Urothelium cell line (cell line): ENCODE results near the gene KATNAL2.
"Not testable (repeated sequence)": the region's sequence is repeated elsewhere in the genome, so short reads cannot be mapped to it uniquely, and the experiment has no call there.

Experiments used
- DNase-seq: peaks from one replicate; pipeline ENCODE4 v3.0.0; 2011; ENCODE audit warnings: low spot score, mixed read lengths
- FAIRE-seq: peaks from 2 replicates; lab custom pipeline; 2011; peaks lifted over from hg19 to GRCh38; lab: Jason Lieb, UNC

The KATNAL2 gene

DNA sequence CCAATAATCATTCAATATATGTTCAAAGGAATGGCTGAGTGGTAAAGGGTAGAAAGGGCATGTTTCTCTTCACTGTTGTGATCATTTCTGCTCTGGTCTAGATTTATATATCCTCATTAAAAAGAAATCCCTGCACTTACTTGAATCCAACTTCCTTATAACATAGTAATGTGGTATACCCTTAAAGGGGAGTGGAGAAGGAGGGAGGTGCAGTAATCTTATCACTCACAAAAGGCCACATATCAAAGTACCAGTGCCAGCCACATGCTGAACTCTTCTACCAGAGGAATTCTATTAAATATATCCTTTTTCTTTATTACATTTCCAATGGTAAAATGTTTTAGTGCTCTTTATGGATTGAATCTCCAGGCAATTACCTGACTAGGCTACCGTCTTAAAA is 3.3 kb downstream of the KATNAL2 start:
- FAIRE-seq (no peak), DNase-seq (no peak)

- DNase-seq (peak; percentile 39), FAIRE-seq (no peak)
Measured at GRCh38 chr18:46939337-46939963, 22.0 kb downstream of the KATNAL2 start.

- FAIRE-seq (no peak), DNase-seq (no peak)
Measured at GRCh38 chr18:46939998-46940571, 22.7 kb downstream of the KATNAL2 start.

GRCh38 chr18:46942646-46943045 is 25.2 kb downstream of the KATNAL2 start:
- FAIRE-seq (no peak), DNase-seq (no peak)

DNA sequence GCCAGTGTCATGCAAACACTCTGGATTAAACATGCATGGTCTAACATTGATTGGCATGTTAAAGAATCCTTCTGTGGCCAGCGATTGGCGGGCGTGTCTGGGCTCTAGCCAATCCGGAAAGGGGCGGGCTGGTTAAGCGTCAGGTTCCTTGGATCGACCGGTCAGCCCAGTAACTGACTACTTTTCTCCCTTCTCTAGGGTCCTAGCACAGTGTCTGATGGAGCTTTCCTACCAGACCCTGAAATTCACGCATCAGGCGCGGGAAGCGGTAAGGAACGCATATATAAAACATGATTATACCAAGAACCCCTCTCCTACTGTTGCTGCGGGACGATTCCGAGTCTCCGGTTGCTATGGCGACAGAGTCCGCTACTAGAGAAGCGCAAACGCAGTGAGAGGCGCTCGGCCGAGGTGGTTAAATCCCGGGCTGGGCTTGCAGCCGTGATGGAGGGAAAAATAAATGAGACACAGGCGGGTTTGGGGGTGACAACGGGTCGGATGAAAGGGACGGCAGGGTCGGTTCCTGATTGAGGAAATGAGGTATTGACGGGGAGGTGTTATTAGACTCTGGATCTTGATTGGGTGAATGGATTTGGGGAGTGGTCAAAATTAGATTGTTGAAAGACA is 29.4 kb downstream of the KATNAL2 start:
- FAIRE-seq = no peak
- peak; percentile 86 for DNase-seq

DNA sequence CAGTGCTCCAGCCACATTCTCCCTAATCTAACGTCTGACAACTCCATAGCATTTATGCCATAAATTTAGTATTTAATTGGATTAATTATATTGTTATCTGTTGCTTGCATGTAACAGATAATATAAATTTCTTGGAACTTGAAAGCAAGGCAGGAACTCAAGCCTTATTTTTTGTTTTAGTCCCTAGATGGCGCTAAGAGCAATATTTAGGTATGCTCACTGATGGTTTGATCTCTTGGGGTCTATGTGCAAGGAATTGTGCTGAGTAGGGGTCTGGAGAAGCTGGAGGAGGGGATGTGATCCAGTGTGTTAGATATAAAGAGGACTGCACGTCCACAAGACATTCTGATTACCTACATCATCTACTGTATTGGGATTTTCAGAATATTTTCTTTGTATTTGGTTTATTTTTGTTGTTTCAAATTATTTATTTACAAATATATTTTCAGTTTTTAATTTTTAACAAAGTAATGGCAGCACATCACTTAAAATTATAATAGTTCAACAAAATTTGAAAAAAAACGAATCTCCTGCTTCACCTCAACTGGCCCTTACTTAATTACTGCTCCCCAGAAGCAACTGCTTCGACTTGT is 32.8 kb downstream of the KATNAL2 start:
- FAIRE-seq (no peak), DNase-seq (peak; percentile 12)

DNA sequence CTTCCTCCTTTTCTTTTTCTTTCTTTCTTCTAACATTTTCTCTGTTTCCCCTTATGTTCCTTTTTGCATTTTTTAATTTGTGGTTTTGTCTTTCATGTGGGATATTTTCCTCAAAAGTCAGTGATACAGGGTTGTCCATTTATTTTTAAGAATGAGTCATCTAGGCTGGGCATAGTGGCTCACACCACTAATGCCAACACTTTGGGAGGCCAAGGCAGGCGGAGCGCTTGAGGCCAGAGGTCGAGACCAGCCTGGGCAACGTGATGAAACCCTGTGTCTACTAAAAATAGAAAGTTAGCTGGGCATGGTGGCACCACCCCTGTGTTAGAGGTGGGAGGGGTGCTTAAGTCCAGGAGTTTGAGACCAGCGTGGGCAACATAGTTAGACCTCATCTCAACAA is 35.8 kb downstream of the KATNAL2 start:
- FAIRE-seq (no peak), DNase-seq (no peak)

DNA sequence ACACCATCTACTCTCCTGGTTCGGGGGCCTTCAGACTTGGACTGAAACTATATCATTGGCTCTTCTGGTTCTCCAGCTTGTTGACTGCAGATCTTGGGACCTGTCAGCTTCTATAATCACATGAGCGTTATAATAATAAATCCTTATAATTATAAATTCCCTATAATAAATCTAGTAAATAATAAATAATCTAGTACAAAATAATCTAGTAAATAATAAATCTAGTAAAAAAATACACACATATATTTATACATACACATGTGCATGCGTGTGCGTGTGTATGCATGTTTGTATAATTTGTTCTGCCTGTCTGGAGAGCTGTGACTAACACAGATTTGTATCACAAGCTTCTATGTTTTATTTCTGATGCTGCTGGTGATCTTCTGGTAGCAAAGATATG is 40.8 kb downstream of the KATNAL2 start:
- FAIRE-seq (no peak), DNase-seq (no peak)

DNA sequence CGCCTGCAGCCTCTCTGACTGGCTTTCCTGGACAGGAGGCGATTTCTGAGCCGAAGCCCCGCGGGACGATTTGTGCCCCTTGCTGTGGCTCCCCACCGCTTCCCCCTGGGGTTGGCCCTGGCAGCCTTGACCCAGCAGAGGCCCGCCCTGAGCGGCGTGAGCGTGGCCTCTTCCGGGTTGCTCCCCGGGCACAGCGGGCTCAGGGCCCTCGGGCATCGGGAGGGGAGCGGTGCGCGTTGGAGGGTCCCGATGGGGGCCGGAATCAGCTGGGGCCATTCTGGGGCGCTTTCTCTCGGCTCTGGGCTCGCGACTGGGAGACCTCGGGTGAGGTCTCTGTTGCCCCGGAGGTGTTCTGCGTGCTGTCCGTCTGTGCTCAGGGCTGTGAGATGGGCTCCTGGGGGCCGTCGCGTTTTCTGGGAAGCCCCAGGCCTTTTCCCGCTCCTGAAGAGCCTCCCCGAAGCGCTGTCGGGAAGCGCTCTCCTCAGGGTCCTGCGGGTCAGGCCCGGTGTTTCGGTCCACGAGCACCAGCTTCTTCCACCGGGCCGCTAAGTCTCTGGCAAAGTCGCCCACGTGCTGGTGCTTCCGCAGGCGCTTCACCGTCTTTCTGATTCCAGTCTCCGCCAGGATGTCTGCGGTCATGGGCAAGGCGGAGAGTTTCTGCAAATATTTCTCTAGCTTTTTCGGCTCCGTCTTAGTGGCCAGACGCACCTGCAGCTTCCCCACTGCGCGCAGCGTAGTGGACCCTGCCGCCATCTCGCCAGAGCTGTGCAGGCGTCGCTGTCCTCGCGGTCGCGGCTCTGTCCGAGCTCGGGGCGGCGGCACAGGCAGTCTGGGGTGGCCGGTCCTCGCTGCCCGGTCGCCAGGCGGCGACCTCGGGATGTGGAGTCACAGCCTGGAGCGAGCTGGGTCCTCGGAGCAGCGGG is 46.5 kb downstream of the KATNAL2 start:
- not testable (repeated sequence) for FAIRE-seq, DNase-seq

DNA sequence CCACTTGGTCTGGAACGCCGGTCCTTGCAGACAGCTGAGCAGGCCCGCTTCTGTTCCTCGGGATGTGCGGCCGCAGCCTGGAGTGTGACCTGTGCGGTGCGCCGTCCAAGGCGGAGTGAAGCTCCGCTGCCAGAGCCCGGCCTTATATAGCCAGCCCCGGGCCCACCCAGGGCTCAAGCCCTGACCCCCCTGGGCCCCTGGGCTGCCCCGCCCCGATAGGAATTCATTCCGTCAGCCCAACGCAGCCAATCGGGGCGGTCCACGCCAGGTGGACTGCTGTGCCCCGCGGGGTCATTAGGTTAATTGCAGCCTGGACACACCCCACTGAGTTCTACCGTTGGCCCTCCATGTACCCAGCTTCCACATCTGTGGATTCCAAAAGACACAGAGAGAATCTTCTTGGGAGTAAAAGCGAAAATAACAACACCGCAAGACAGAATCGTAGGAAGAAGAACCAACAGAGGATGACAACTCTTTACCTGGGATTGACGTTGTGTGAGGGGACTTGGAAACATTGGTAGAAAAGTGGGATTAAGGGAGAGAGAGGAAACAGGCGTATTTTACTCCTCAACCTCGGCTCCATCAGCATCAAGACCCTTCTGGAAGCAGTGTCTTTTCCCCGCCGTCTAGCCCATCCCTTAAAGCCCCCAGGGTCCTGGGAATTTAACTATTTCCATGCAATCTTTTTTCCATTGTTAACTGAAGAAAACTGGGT is 47.3 kb downstream of the KATNAL2 start:
- FAIRE-seq, DNase-seq: not testable (repeated sequence)

- not testable (repeated sequence) for FAIRE-seq, DNase-seq
Measured at GRCh38 chr18:46966266-46966665, 48.9 kb downstream of the KATNAL2 start.

DNA sequence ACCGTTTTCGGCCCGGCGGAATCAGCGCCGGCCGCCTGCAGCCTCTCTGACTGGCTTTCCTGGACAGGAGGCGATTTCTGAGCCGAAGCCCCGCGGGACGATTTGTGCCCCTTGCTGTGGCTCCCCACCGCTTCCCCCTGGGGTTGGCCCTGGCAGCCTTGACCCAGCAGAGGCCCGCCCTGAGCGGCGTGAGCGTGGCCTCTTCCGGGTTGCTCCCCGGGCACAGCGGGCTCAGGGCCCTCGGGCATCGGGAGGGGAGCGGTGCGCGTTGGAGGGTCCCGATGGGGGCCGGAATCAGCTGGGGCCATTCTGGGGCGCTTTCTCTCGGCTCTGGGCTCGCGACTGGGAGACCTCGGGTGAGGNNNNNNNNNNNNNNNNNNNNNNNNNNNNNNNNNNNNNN is 52.1 kb downstream of the KATNAL2 start:
- not testable (repeated sequence) for DNase-seq, FAIRE-seq

- FAIRE-seq, DNase-seq: not testable (repeated sequence)
Measured at GRCh38 chr18:47019870-47020269, 102.5 kb downstream of the KATNAL2 start.

DNA sequence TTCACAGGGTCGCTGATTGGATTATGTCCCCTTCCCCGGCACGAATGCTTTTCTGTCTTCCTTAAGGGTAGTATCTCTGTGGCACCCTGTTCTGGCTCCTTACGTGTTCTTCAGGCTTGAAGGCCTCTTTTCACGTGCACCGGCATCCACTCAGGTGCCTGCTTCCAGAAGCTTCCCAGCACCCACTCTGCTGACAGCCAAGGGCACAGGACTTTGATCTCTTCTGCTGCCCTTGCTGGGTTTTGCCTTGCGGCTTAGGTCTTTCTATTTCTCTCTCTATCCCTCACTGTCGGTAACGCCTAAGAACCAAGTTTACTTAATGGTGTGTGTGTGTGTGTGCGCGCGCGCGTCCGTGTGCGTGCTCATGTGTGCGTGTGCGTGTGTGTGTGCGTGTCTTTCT is 103.4 kb downstream of the KATNAL2 start:
- not testable (repeated sequence) for FAIRE-seq, DNase-seq

DNA sequence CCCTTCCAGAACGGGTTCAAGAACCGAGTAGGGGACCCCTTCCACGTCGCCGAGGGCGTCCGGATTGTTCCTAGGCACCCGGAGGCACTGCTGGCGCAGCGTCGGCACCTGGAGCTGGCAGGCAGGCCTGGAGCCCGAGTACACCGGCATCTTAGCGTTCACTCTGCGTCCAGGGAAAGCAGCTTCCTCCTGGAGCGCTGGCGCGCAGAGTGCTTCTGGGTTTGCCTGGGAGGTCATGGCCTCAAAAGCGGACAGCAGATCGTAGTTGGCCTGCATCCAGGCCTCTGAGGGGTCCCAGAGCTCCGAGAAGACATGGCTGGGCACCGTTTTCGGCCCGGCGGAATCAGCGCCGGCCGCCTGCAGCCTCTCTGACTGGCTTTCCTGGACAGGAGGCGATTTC is 105.4 kb downstream of the KATNAL2 start:
- not testable (repeated sequence) for DNase-seq, FAIRE-seq

DNA sequence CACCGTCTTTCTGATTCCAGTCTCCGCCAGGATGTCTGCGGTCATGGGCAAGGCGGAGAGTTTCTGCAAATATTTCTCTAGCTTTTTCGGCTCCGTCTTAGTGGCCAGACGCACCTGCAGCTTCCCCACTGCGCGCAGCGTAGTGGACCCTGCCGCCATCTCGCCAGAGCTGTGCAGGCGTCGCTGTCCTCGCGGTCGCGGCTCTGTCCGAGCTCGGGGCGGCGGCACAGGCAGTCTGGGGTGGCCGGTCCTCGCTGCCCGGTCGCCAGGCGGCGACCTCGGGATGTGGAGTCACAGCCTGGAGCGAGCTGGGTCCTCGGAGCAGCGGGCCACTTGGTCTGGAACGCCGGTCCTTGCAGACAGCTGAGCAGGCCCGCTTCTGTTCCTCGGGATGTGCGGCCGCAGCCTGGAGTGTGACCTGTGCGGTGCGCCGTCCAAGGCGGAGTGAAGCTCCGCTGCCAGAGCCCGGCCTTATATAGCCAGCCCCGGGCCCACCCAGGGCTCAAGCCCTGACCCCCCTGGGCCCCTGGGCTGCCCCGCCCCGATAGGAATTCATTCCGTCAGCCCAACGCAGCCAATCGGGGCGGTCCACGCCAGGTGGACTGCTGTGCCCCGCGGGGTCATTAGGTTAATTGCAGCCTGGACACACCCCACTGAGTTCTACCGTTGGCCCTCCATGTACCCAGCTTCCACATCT is 106.5 kb downstream of the KATNAL2 start:
- not testable (repeated sequence) for FAIRE-seq, DNase-seq

GRCh38 chr18:47025557-47026174 is 108.3 kb downstream of the KATNAL2 start:
- DNase-seq, FAIRE-seq: not testable (repeated sequence)

DNA sequence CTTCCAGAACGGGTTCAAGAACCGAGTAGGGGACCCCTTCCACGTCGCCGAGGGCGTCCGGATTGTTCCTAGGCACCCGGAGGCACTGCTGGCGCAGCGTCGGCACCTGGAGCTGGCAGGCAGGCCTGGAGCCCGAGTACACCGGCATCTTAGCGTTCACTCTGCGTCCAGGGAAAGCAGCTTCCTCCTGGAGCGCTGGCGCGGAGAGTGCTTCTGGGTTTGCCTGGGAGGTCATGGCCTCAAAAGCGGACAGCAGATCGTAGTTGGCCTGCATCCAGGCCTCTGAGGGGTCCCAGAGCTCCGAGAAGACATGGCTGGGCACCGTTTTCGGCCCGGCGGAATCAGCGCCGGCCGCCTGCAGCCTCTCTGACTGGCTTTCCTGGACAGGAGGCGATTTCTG is 111.3 kb downstream of the KATNAL2 start:
- DNase-seq, FAIRE-seq: not testable (repeated sequence)
